HG03139 (cell line): Measurements from ENCODE around the gene ENTPD1.
"Not testable (repeated sequence)": the region's sequence is repeated elsewhere in the genome, so short reads cannot be mapped to it uniquely, and the experiment has no call there.

ENCODE experiments used
- ATAC-seq: cut with Tn5 transposase; IDR thresholded peaks from one replicate; pipeline ENCODE4 v1.9.1; 2021; ENCODE audit not compliant: unreplicated experiment

ENTPD1 gene

GRCh38 chr10:95756041-95756761 is at the start of gene ENTPD1:
Gene ENTPD1, plus strand, starts transcription at chr10:95756163. Its CDS starts 77 bp downstream, at chr10:95756240.
- no peak for ATAC-seq

GRCh38 chr10:95706573-95706972 is 49.4 kb upstream of the ENTPD1 start:
- ATAC-seq: no peak

GRCh38 chr10:95706990-95707389 is 49.0 kb upstream of the ENTPD1 start:
- ATAC-seq: no peak

GRCh38 chr10:95711492-95711891 is 44.5 kb upstream of the ENTPD1 start:
- no peak for ATAC-seq

GRCh38 chr10:95716466-95716865 is 39.5 kb upstream of the ENTPD1 start:
- no peak for ATAC-seq

- no peak for ATAC-seq
These were observed 39.1 kb upstream of the ENTPD1 start for GRCh38 chr10:95716866-95717265.

GRCh38 chr10:95720745-95721144 is 35.2 kb upstream of the ENTPD1 start:
- not testable (repeated sequence) for ATAC-seq

GRCh38 chr10:95722496-95722895 is 33.5 kb upstream of the ENTPD1 start:
- ATAC-seq: not testable (repeated sequence)

- ATAC-seq: no peak
These were observed 27.4 kb upstream of the ENTPD1 start for GRCh38 chr10:95728526-95728925.

GRCh38 chr10:95729323-95730055 is 26.5 kb upstream of the ENTPD1 start:
- ATAC-seq: no peak

- no peak for ATAC-seq
These were observed 25.7 kb upstream of the ENTPD1 start for GRCh38 chr10:95730233-95730632.

GRCh38 chr10:95732907-95733306 is 23.1 kb upstream of the ENTPD1 start:
- ATAC-seq: not testable (repeated sequence)

- no peak for ATAC-seq
These were observed 16.9 kb upstream of the ENTPD1 start for GRCh38 chr10:95739056-95739455.

GRCh38 chr10:95741807-95742467 is 14.0 kb upstream of the ENTPD1 start:
- peak; percentile 78 for ATAC-seq

- ATAC-seq: peak; percentile 12
These were observed 13.5 kb upstream of the ENTPD1 start for GRCh38 chr10:95742485-95742884.

GRCh38 chr10:95742962-95743535 is 12.9 kb upstream of the ENTPD1 start:
- no peak for ATAC-seq

- ATAC-seq: no peak
These were observed 10.5 kb upstream of the ENTPD1 start for GRCh38 chr10:95745501-95745900.

GRCh38 chr10:95748349-95748748 is 7.6 kb upstream of the ENTPD1 start:
- no peak for ATAC-seq

- ATAC-seq: no peak
These were observed 405 bp upstream of the ENTPD1 start for GRCh38 chr10:95755511-95756004.

- ATAC-seq: no peak
These were observed 1.1 kb downstream of the ENTPD1 start for GRCh38 chr10:95756809-95757684.
